NT2/D1 (cell line): ENCODE data around the gene CCDC154.

Experiments used
- YY1 ChIP-seq: IDR thresholded peaks from 2 replicates; pipeline ENCODE4 v1.6.1; 2011; ENCODE audit not compliant: insufficient read length, insufficient read depth
- ZNF274 ChIP-seq: IDR thresholded peaks from 2 replicates; pipeline ENCODE4 v1.6.1; 2011; ENCODE audit warnings: mild to moderate bottlenecking, low read depth, low read length

DNA sequence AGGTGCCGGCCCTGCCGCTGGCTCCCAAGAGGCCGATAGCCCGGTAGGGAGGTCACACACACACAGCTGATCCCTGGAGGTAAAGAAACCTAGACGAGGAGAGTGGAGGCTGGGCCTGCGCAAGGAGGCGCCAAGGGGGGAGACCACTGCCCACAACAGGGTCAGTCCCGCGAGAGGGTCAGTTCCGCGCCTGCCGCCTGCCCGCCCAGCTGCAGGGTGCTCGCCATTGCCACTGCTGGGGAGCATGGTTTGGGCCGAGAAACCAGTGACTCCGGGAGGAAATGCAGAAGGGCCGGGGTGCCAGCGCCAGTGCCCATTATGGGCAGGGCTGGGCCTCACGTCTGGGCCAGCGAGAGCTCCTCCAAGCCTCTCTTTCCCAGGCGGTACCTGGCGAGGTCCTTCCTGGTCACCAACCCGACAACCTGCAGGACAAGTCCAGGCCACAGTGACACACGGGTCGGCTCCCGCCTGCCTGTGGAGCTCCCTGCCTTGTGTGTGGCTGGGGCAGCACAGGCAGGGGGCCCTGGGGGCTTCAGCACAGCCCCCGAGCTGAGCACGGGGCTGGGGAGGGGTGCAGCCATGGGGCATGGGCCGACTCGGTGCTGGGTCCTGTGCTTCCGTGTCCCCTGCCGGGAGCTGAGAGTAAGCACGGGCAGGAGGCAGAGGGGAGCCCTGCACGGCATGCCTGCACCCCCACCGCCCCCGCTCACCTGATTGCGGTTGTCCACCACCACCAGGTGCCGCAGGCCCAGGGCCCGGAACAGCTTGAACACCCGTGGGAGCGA, 2.1 kb upstream of the CCDC154 start:
- no peak for TF ChIP-seq ZNF274
- no peak for TF ChIP-seq YY1
